ENCODE data around the gene TTC7B.

TTC7B gene

GRCh38 chr14:90510159-90510558 is 306.1 kb downstream of the TTC7B start:
- TF ChIP-seq CTCF (IDR thresholded peaks at IDR 0.05): no peak

GRCh38 chr14:90509403-90509802 is 306.8 kb downstream of the TTC7B start:
- TF ChIP-seq CTCF (IDR thresholded peaks at IDR 0.05): no peak

- TF ChIP-seq CTCF (IDR thresholded peaks at IDR 0.05): no peak
Measured at GRCh38 chr14:90508536-90509254, 307.5 kb downstream of the TTC7B start.

- TF ChIP-seq CTCF (IDR thresholded peaks at IDR 0.05): no peak
Measured at GRCh38 chr14:90508036-90508435, 308.2 kb downstream of the TTC7B start.

- no peak for TF ChIP-seq CTCF (IDR thresholded peaks at IDR 0.05)
Measured at GRCh38 chr14:90507428-90507827, 308.8 kb downstream of the TTC7B start.

GRCh38 chr14:90506748-90507147 is 309.5 kb downstream of the TTC7B start:
- no peak for TF ChIP-seq CTCF (IDR thresholded peaks at IDR 0.05)

GRCh38 chr14:90505531-90505930 is 310.7 kb downstream of the TTC7B start:
- TF ChIP-seq CTCF (IDR thresholded peaks at IDR 0.05): no peak

- TF ChIP-seq CTCF (IDR thresholded peaks at IDR 0.05): no peak
Measured at GRCh38 chr14:90504643-90505042, 311.6 kb downstream of the TTC7B start.

All from LNCAP (cell line).